GM21360 (cell line): ENCODE results near the gene FCHSD2.
"Not testable (repeated sequence)": the region's sequence is repeated elsewhere in the genome, so short reads cannot be mapped to it uniquely, and the experiment has no call there.

Source experiments
- ATAC-seq: cut with Tn5 transposase; IDR thresholded peaks from one replicate; pipeline ENCODE4 v1.9.1; 2021; ENCODE audit warnings: mild to moderate bottlenecking, moderate library complexity; ENCODE audit not compliant: unreplicated experiment

The FCHSD2 gene

DNA sequence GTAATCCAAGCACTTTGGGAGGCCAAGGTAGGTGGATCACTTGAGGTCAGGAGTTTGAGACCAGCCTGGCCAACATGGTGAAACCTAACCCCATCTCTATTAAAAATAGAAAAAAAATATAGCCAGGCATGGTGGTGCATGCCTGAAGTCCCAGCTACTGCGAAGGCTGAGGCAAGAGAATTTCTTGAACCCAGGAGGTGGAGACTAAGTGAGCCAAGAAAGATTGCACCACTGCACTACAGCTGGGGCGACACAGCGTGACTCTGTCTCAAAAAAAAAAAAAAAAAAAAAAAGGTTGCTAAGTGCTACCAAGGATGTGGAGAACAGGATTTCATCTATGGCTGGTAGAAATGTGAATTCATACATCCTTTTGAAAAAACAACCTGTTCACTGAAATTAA lies 291.3 kb downstream of the FCHSD2 start:
- ATAC-seq = no peak

DNA sequence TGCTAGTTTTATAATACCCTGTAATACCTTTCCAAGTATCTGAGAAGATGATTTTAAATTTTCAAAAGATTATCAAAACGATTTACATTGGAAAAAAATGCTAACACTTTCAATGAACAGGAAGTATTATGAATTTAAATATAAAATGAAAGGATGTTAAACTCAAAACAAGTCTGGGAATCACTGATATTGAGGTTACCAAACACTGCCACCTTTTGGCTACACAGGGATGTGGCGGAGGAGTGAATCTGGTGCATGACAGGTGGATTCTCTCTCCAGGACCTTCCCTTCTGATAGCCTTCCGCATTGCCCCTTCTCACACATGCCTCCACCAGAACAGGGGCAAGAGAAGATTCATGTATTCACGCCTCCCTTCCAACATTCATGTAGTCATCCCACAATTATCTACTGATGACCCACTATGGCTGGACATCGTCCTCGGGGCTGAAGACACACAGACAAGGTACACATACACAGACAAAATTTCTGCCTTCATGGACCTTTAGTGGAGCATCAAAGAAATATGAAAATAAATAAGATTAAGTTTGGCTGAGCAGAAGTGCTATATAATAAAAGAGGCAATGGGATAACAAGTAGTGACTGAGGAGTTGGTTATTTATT lies 293.2 kb downstream of the FCHSD2 start:
- ATAC-seq = no peak

DNA sequence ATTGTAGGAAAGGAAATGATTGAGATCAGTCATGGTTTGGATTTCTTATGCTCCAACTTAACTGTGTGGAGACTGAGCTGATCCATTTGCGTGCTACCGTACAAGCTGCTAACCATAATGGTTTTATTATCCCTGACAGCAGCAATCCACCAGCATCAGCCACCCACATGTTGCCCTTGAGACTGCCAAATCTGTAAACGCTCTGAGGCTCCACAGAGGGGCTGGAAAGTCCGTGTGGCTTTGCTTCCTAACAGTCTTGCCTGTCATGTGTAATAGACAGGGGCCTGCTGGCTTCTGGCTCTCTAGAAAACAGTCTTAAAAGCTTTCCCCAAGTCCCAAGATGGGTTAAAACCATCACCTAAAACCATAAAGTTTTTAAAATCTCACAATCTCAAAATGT lies 297.8 kb downstream of the FCHSD2 start:
- no peak for ATAC-seq

DNA sequence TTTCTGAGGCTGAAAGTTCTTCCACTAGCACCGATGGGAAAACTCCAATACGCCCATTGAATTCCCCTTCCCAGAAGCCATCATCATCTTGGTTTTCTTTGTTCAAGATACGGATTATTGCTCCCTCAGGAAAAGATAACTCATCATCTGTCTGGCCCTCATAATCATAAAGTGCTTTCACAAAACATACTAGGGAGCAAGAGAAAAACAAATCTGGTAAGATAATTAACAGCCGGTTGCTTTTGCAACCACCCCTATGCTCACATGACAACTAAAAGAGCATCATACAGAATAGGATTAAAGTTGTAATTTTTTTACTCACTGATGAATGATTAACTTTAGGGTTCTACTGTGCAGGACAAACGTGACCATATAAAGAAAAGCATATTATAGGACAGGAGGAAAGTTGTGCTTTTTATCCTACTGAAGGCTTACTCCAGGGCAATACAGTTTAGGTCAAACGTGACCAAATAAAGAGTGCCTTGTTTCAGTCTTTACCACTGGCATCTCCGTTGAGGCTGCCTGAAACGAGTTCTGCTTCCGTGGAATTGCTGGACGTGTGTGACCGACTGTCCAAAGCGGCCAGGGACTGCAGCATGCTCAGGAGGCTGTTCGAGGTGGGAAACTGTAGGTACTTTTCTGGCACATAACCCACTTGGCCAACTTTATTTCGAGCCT lies 299.3 kb downstream of the FCHSD2 start:
- ATAC-seq = no peak

DNA sequence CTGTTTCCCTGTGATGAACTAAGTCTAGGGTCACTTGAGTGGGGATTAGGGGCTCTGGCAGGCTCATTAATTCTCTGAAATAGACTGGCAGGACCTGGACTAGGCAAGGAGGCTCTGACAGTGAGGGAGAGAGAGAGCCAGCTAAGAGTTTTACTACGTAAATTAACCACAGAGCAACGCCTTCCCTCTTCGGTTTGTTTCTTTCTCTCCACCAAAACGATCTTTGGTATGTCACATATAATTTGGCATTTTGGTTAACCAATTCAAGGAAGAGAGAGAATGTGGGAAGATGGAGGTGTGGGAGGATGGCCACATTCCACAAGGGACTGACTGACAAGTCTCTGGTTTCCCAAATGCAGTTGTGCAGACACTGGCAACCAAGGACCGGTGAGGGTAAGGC lies 300.0 kb downstream of the FCHSD2 start:
- ATAC-seq = no peak

DNA sequence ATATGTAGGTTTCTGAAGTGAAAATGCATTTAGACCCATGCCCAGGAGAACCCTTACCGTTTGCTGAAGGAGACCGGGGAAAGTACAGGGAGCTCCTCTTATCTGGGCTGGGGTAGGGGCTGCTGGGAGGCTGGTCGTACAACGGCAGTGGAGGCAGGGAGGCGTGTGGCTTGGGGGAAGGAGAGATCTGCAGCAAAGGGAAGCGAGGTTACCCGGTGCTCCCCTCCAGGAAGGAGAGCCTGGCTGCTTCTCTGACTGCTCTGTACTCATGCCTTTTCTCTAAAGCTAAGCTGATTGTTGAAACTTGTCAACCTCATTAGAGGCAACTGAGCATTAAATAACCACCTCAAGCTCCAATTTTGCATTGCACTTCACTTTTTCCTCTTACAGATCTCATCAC lies 300.7 kb downstream of the FCHSD2 start:
- ATAC-seq = no peak

DNA sequence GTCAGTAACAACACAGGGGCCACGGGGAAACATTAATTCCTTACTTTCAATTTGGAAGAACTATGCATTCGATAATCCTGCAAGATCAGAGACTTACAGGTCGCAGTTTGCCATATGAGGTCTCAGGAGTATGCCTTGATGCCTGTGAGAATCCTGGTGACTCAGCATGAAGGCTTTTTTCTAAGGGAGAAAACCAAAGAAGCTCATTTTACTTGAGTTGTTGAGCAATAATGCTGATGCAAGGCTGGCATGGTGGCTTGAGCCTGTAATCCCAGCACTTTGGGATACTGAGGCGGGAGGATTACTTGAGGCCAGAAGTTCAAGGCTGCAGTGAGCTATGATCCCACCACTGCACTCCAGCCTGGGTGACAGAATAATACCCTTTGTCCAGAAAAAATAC lies 301.3 kb downstream of the FCHSD2 start:
- no peak for ATAC-seq

DNA sequence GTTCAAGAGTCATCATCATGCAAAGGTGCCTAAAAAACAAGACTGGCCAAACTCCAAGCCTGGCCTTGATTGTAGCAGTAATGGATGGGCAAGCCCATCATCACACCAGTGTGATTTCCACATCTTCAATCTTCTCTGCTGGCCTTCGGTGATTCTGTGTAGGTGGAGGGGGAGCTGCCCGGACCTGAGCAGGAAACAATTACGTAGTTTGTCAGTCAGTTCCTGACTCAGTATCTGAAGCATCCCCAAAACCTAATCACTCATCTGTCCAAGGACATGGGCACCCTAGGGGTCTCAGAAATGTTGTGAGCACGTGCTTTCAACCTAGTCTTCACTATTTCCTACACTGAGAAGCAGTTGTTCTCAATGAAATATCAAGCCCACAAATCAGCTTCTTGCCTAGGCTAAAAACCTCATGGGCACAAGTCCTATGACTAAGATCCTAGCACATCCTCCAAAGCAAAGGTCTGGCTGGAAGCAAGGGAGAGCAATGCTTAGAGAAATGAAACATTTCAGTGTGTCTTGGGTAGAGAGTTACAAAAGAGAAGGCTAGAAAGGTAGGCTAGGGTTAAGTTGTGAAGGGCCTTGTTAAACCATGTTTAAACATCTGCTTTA lies 303.3 kb downstream of the FCHSD2 start:
- ATAC-seq = no peak

DNA sequence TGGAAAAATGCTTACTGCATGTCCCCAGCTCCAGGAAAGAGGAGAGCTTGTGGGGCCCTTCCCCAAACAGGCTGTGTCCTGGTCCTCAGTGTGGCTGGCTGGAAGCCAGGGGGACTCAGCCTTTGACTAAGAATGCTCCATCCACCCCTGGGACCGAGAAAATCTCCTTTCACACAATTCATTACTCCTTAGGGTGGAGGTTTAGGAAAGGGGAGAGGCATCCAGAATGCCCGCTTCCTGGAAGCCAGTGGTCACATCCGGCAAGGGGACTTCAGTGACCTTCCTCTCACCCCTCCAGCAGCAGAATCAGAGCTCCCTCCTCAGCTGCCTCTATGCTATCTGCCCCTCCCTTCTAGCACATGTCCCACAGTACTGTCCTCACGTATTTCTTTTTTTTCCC lies 306.0 kb downstream of the FCHSD2 start:
- ATAC-seq = no peak

DNA sequence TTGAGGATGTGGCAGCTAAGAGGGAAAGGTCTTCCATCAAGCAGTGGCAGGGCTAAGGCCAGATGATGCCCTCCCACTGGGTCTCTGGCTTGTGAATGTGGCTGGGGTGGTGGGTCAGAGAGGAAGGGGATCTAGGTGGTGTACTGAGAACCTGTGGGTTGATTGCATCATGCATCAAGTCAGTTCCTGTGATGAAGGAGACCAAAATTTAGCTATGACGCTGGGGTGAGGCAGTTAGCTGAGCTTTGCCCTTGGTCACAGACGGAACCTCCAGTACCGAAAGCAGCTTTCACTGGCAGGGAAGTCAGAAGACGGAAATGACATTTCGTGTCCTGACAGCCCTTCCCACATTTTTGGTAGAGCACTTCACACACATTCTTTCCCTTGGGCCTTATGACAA lies 307.2 kb downstream of the FCHSD2 start:
- no peak for ATAC-seq

DNA sequence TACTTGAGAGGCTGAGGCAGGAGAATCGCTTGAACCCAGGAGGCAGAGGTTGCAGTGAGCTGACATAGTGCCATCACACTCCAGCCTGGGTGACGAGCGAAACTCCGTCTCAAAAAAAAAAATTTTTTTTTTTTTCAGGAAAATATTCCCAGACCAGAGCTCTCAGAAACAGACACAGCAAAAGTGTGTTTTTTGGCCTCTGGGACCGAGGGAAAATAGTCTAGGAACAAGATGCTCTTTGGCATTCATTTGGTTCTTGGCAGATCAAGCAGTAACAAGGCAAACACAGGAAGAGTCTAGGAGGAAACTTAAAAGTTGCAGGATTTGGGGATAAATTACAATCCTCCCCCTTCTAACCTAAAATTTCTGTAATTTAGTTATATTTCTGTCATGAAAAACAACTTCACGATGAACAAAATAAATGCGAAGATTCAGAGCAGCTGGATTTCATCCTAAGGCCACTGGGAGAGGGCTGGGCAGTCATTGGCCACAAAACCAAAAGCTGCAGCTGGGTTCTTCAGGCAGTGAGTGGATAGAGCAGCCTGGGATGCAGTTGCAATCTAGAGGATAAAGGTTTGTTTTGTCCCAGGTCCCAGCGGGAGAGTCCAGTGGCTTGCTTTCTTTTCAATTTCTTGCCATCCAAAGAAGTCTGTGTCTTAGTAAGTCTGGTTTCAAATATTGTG lies 308.2 kb downstream of the FCHSD2 start:
- ATAC-seq = no peak

DNA sequence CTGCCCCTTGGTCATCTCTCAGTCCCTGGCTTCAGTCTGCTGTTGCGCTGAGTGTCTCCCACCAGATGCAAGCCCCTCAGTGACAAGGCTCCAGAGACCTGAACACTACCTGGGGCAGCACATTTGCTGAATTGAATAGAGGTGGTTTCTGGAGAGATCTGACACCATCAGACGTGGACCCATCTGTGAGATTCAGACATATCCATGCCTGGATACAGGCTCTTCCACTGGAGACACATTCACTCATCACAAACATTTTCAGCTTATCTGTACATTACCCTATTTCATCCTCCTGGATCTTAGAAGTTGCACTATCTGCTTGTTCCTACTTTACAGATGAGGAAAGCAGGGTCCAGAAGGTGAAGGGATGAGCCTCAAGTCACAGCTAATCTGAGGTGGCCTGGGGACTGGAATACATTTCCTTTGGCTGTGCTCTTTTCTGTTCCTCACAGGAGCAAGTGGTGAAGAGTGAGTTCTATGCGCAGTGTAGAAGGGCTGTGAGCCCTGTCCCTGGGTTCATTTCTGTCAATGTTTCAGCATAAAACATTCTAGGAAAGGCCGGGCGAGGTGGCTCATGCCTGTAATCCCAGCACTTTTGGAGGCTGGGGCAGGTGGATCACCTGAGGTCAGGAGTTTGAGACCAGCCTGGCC lies 308.9 kb downstream of the FCHSD2 start:
- no peak for ATAC-seq

DNA sequence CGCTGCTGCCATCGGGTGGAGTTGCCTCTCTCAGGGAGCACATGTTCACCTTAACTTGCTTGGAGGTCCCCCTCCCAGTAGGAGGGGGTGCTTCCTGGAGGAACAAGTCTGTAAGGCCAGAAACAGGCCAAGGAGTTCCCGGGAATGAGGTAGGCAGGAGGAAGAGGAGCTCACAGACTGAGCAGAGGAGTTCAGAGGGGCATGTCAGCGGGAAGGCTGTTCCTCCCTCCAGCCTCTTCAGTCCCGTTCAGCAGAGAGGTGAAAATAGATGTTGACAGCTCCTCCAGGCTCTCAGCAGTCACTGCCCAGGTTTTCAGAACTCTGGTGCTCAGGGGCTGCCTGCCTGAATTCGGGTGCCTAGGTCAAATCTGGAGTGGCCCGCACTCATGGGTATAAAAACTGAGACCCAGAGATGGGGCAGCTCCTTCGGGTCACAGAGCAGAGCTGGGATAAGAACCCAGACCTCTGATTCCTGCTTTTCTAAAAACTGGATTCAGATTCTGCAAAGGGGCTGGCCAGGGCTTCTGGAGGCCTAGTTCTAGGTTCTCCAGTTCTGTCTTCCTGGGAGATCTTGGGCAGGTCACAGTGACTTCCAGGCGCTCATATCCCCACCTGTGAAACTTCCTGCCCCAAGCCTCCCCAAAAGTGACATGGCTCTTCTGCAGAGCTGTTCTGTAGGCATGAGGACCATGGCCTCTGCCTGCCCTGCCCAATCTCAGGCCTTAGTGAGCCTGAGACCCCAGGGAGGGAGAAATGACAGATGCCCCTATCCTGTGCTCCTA lies 309.6 kb downstream of the FCHSD2 start:
- ATAC-seq = no peak

DNA sequence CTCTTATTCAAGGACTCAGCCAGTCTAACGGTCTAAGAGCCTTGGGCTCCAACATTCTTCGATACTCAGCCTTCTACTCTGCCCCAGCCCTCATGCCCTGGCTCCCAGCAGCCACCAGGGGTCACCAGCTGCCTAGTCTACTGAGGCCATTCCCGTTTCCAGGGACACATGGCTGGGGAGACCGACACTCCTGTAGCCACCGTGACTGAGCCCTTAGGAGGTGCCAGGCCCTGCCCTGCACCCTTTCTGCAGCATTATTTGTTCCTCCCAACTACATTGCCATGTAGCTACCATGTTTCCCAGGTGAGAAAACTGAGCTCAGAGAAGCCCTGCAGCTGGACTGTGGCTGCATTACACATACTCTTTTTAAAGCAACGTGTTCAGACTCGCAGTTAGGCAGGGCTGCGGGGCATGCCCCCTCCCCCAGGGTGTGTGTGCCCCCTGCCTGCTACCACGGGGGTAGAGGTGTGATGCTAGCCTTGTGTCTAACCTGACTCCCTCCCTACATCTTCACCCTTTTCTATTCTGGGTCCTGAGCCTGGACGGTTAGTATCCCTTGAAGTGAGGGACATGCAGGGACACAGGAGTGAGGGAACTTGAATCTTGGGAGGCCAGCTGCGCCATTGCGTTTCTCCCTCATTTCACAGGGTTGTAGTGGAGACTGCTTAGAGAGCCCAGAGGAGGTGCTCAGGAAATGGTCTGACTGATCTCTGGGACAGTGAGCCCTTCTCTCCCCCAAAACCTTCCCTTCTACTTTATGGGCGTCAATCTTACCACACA lies 310.4 kb downstream of the FCHSD2 start:
- no peak for ATAC-seq

DNA sequence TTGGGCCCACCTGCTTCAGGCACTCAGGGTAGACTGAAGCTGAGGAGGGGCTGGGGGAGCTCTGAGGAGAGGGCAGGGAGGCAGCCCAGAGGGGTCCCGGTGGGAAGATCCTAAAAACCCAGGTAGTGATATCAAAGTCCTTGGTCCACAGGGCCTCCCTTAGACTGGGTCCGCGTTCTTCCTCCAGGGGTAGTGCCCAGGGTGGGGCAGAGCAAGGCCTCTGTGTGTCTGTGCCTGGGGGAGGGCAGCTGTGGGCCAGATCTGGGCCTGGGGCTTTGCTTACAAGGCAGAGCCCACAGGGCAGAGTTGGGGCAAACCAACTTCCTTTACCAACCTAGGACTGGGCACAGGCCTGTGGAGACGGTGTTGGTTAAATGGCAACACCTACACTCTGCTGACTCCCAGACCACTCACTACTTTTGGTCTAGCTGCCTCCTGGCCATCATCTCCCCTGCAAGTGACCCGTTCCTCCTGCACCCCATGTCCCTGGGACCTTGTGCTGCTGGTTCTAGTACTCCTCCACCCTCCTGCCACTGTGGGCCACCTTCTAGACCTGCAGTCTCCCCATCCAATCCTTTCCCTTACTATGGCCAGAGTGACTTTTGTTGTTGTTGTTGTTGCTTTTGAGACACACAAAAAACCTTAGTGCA lies 312.1 kb downstream of the FCHSD2 start:
- ATAC-seq = no peak

DNA sequence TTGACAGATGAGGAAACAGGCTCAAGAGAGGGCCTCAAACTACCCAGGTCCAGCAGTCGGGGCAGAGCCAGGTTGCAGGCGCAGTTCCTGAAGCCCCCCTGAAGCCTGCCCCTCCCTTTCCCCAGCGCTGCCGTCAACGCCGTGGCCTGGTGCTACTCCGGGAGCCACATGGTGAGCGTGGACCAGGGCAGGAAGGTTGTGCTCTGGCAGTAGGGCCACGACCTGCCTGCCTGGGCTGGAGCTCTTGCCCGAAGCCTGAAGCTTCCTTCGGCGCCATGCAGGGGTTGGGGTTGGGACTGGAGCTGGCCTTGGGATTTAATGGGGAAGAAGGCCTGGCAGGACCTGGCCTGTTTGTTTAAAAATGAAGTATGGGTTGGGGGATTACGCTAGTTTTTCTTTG lies 312.9 kb downstream of the FCHSD2 start:
- no peak for ATAC-seq

DNA sequence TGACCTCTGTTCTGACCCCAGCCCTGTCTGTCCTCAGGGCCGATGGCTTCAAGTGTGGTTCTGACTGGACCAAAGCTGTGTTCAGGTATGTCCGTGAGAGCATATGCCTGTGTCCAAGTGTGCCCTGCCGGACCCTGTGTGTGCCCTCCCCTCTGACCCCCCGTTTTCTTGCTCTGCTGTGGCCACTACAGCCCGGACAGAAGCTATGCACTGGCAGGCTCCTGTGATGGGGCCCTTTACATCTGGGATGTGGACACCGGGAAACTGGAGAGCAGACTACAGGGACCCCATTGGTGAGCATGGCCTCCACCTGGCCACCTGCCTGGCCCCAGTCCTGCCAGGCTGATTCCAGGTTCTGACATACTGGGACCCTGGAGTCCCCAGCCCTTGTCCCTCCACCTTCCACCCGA lies 313.4 kb downstream of the FCHSD2 start:
- no peak for ATAC-seq

DNA sequence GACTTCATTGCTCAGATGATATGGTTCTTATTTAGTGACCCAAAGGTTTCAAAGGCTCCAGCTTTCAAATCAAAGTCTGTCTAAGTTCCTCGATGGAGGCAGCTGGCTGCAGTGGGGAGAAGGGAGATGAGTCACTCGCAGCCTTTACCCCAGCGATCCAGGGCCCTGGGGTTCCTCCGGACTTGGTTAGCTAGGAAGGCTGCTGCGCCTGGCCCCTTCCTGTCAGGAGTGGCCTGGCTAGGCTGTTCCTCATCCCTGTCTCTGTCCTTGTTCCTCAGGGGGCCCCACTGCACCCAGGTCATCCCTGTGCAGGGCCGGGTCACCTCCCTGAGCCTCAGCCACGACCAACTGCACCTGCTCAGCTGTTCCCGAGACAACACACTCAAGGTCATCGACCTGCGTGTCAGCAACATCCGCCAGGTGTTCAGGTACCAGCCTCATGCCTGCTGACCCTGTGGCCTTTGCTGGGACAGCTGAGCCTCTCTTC lies 314.0 kb downstream of the FCHSD2 start:
- no peak for ATAC-seq

DNA sequence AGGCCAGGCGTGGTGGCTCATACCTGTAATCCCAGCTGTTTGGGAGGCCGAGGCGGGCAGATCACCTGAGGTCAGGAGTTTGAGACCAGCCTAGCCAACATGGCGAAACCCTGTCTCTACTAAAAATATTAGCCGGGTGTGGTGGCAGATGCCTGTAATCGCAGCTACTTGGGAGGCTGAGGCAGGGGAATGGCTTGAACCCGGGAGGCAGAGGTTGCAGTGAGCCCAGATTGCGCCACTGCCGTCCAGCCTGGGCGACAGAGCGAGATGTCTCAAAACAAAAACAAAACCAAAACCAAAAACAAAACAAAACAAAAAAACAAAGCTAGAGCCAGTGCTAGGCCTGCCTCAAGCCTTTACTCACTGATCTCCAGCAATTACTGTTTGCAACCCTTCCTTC lies 314.5 kb downstream of the FCHSD2 start:
- not testable (repeated sequence) for ATAC-seq
